Heart right ventricle (tissue), 16 donors: ENCODE data around the gene FLNB. TPM values are rescaled to one million over a fixed set of nuclear protein-coding genes. Genes with fewer than 3 reads are reported as not detected.

Experiments used
- ATAC-seq, 8 donors: fragments of 200-7000 bp; cut with Tn5 transposase; one replicate each; pipeline ENCODE4 v1.9.1; 2020; ENCODE audit warnings: mild to moderate bottlenecking in 8 of 8, moderate library complexity in 8 of 8, moderate number of reproducible peaks in 1 of 8
- DNase-seq, 2 donors: peaks; one replicate each; pipeline ENCODE4 v3.0.0-alpha.2; 2020
- H3K27ac ChIP-seq, 10 donors: fragments of 200-600 bp; sonication (generic) in 2 of 10; one replicate each; pipeline versions ENCODE4 v1.5.0 to v1.8.0; 2020 to 2022; ENCODE audit warnings: mild to moderate bottlenecking in 3 of 10
- H3K27me3 ChIP-seq, 7 donors: fragments of 200-600 bp; one replicate each; pipeline ENCODE4 v1.8.0; 2021 to 2022; ENCODE audit warnings: mild to moderate bottlenecking in 2 of 7
- H3K36me3 ChIP-seq, 9 donors: fragments of 200-600 bp; sonication (generic) in 1 of 9; one replicate each; pipeline versions ENCODE4 v1.5.0 to v1.8.0; 2020 to 2022; ENCODE audit warnings: mild to moderate bottlenecking in 2 of 9
- H3K4me1 ChIP-seq, 9 donors: fragments of 200-600 bp; sonication (generic) in 1 of 9; one replicate each; pipeline versions ENCODE4 v1.5.0 to v1.8.0; 2020 to 2022; ENCODE audit warnings: mild to moderate bottlenecking in 4 of 9
- H3K4me3 ChIP-seq, 10 donors: fragments of 200-600 bp; sonication (generic) in 2 of 10; one replicate each; pipeline versions ENCODE4 v1.5.0 to v1.8.0; 2020 to 2022; ENCODE audit warnings: mild to moderate bottlenecking in 7 of 10, moderate library complexity in 2 of 10
- H3K9me3 ChIP-seq, 11 donors: fragments of 200-600 bp in 10 of 11; sonication (generic) in 2 of 11; one replicate each; pipeline versions ENCODE4 v1.5.0 to v1.8.0; 2013 to 2022; ENCODE audit warnings: mild to moderate bottlenecking in 2 of 11, control low read depth in 1 of 11, moderate library complexity in 1 of 11
- WGBS, 2 donors: extraction: QIAGEN DNeasy Blood & Tissue Kit; methylation state at CpG; one replicate each; pipeline ENCODE4 v1.1.7; 2013; ENCODE audit warnings: inconsistent platforms in 1 of 2; 5-methylcytosine and 5-hydroxymethylcytosine counted together
- intact Hi-C, 10 donors: fragments of 100-400 bp; cut with DNase I; formaldehyde crosslinking; loops; one replicate each; pipeline versions ENCODE4 v1.11.1 to v1.14.2; 2022
- polyA plus RNA-seq, 2 donors: library from polyadenylated mRNA; stranded (reverse); fragments of 200-250 nt; gene quantifications; one replicate each; pipeline ENCODE4 v1.2.3, GENCODE V29; 2013
- total RNA-seq, 10 donors: library from RNA; stranded (reverse); fragmentation: NEBNext Ultra II Directional in 3 of 10; extraction: Animal tissue kit (Norgen Biotek cat#: 25700) in 3 of 10; gene quantifications; one replicate each; pipeline versions ENCODE4 v1.2.1 to v1.2.4, GENCODE V29; 2021 to 2023
- TF ChIP-seq, protein P1 (sequence below), 9 donors: fragments of 200-600 bp; sonication (generic) in 2 of 9; IDR thresholded peaks; one replicate each; pipeline versions ENCODE4 v1.5.0 to v1.8.0; 2021 to 2022; ENCODE audit warnings: antibody characterized with exemption in 9 of 9, mild to moderate bottlenecking in 5 of 9, moderate library complexity in 1 of 9
- donor health status: Arrhythmogenic right ventricular cardiomyopathy.
- donor health status: ischemic (EF 13 %, LVEDD 7.1; RV severe dilation, severe dysfunction).
- donor health status: healthy with polysubstance abuse.
- donor health status: DM: no; HTN: yes; CAD: no.
- donor health status: DM: no; HTN: no; CAD: no.
- donor health status: ischemic (EF 25% LVEDD 6.9; RV normal size, moderate dysfunction).
- donor health status: ischemic (EF 25% LVEDD 5.7; RV mildly dilated, moderate dysfunction).
- donor health status: healthy.
- donor health status: DM: yes; HTN: yes; CAD: no.
- donor health status: Ischemic cardiomyopathy.
- donor health status: ischemic (EF 35%, LVEDD 5.7; RV mildly dilated, moderate dysfunction).
- donor health status: nonischemic (EF 11% LVEDD 7.7; RV severe dilation, severe dysfunction).
- donor health status: DM: yes; HTN: yes; CAD: no.
- donor health status: PGD.
- donor health status: ischemic (EF 29% LVEDD 5.4; RV normal size, mild dysfunction).
- donor health status: nonischemic (EF 23%, LVEDD 6.1; RV moderate dilation, normal function).

Gene FLNB
- total and polyA plus RNA-seq, 12 donors, result 27.4 to 65.3 (median 38.6) TPM

GRCh38 chr3:58168498-58168897 lies 160.3 kb downstream of the FLNB start:
- Histone ChIP-seq H3K27me3 (no peaks in the 10 kb centered on the region), H3K36me3 (peaks cover 0 to 78% (median 11%) of the 10 kb centered on the region in 9 donors), H3K4me1 (peaks cover 7 to 52% (median 31%) of the 10 kb centered on the region in 9 donors), H3K4me3 (no peak overlapping the region), H3K27ac (peak overlapping the region in 6 of 10 donors; percentile 5 to 91 (median 79)), H3K9me3 (no peaks in the 10 kb centered on the region)
- 90 to 96% methylated on average over 7 of the region's 7 CpGs for WGBS, 2 donors
- TF ChIP-seq, protein P1, sequence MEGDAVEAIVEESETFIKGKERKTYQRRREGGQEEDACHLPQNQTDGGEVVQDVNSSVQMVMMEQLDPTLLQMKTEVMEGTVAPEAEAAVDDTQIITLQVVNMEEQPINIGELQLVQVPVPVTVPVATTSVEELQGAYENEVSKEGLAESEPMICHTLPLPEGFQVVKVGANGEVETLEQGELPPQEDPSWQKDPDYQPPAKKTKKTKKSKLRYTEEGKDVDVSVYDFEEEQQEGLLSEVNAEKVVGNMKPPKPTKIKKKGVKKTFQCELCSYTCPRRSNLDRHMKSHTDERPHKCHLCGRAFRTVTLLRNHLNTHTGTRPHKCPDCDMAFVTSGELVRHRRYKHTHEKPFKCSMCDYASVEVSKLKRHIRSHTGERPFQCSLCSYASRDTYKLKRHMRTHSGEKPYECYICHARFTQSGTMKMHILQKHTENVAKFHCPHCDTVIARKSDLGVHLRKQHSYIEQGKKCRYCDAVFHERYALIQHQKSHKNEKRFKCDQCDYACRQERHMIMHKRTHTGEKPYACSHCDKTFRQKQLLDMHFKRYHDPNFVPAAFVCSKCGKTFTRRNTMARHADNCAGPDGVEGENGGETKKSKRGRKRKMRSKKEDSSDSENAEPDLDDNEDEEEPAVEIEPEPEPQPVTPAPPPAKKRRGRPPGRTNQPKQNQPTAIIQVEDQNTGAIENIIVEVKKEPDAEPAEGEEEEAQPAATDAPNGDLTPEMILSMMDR (IDR thresholded peaks at IDR 0.05), result no peak
- ATAC-seq, result no peak
- intact Hi-C loops, result loop anchor here in 4 of 10 donors (5.0 to 10.0 kb wide), 4 partner anchors 156 to 224 kb away; partner anchors contain the start of gene FLNB (in 1 of the 4)
- no peak for DNase-seq

- Histone ChIP-seq H3K36me3 (peaks cover 0 to 69% (median 11%) of the 10 kb centered on the region in 9 donors), H3K4me3 (no peak overlapping the region), H3K27me3 (no peaks in the 10 kb centered on the region), H3K27ac (no peak overlapping the region), H3K9me3 (no peaks in the 10 kb centered on the region), H3K4me1 (peaks cover 7 to 52% (median 31%) of the 10 kb centered on the region in 9 donors)
- intact Hi-C loops, result loop anchor here in 4 of 10 donors (5.0 to 10.0 kb wide), 4 partner anchors 157 to 225 kb away; partner anchors contain the start of gene FLNB (in 1 of the 4)
- WGBS, 2 donors, result 95 to 97% methylated on average over 9 of the region's 9 CpGs
- DNase-seq, result no peak
- TF ChIP-seq, protein P1 (IDR thresholded peaks at IDR 0.05), result no peak
- ATAC-seq, result no peak
Observed at GRCh38 chr3:58169371-58169770, 161.1 kb downstream of the FLNB start.

DNA sequence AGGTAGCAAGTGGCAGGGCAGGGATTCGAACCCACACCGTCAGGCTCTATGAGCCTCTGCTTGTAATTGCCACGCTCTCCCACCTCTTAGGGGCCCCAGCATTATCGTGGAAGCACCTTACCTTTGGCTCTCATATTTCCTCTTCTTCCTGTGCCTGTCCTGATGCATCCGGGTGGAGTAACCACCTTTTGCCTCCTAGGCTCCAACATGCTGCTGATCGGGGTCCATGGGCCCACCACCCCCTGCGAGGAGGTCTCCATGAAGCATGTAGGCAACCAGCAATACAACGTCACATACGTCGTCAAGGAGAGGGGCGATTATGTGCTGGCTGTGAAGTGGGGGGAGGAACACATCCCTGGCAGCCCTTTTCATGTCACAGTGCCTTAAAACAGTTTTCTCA lies 162.2 kb downstream of the FLNB start:
- no peak for DNase-seq

GRCh38 chr3:58171126-58171525 lies 162.9 kb downstream of the FLNB start:
- 94 to 96% methylated on average over 9 of the region's 9 CpGs for WGBS, 2 donors
- intact Hi-C loops, result loop anchor here in 5 of 10 donors (5.0 kb wide), 2 partner anchors 164 to 304 kb away; partner anchors contain the start of gene FLNB (in 4 of the 5)
- ATAC-seq (no peak), DNase-seq (no peak)
- TF ChIP-seq, protein P1 (IDR thresholded peaks at IDR 0.05), result no peak
- no peaks in the 10 kb centered on the region for H3K9me3 ChIP-seq
- H3K4me3 ChIP-seq, result no peak overlapping the region
- no peaks in the 10 kb centered on the region for H3K27me3 ChIP-seq
- peaks cover 18 to 52% (median 35%) of the 10 kb centered on the region in 9 donors for H3K4me1 ChIP-seq
- peaks cover 0 to 52% (median 11%) of the 10 kb centered on the region in 9 donors for H3K36me3 ChIP-seq
- no peak overlapping the region for H3K27ac ChIP-seq

More for the DNA sequence above, 162.2 kb downstream of the FLNB start:
- Histone ChIP-seq H3K4me3 (no peak overlapping the region), H3K27ac (no peak overlapping the region), H3K4me1 (peaks cover 10 to 52% (median 34%) of the 10 kb centered on the region in 9 donors), H3K27me3 (no peaks in the 10 kb centered on the region), H3K36me3 (peaks cover 0 to 59% (median 11%) of the 10 kb centered on the region in 9 donors), H3K9me3 (no peaks in the 10 kb centered on the region)
- WGBS, 2 donors, result 83 to 94% methylated on average over 11 of the region's 11 CpGs
- TF ChIP-seq, protein P1 (IDR thresholded peaks at IDR 0.05), result no peak
- no peak for ATAC-seq
- intact Hi-C loops, result loop anchor here in 5 of 10 donors (5.0 kb wide), 2 partner anchors 163 to 303 kb away; partner anchors contain the start of gene FLNB (in 4 of the 5)
